Measurements from ENCODE around the gene RPN2.

Gene RPN2

DNA sequence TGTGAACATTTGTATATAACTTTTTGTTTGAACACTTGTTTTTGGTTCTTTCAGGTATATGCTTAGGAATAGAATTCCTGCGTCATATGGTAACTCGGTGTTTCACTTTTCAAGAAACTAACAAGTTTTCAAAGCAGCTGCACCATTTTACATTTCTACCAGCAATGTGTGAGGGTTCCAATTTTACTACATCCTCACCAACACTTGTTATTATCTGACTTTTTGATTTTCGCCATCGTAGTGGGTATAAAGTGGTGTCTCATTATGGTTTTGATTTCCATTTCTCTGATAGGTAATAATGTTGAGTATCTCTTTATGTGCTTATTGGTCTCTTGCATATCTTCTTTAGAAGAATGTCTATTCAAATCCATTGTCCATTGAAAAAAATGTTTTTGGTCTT, 39.8 kb downstream of the RPN2 start:
- DNase-seq (ENCODE audit: low read depth, low spot score): no peak

DNA sequence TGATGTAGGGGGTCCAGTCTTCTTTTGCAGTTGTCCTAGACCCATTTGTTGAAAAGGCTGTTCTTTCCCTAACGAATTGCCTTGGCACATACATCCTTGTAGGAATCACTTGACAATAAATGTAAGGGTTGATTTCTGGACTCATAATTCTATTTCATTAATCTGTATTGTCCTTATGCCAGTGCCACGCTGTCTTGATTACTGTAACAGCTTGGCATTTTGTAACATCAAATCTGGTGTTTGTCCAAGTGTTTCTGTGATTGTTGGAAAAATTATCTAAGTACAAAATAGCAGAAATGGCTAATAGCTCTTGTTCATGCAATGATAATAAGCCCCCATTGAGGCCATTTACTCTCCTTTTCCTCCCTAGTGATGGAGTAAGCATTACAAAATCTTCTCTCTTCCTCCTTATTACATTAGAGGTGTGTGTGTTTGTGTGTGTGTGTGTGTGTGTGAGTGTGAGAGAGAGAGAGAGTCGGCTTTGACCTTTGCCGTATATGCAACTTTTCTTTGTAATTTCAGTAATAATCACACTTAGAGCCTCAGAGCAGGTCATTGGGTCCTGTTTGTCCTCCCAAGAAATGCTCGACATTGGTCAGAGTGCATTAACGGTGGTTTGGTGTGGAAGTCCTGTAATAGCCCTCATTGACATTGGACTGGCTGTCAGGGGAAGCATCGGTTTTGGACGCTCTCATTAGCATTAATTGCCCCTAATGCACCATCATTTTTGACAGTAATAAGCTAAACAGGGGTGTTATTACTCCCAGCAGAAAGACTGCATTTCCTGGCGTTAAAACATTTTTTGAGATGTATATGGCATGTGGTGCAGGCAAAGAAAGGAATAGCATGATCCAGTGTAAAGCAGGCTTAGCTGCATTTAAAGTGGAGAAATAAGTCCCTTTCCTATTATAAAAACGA, 40.9 kb downstream of the RPN2 start:
- DNase-seq (ENCODE audit: low read depth, low spot score): no peak

DNA sequence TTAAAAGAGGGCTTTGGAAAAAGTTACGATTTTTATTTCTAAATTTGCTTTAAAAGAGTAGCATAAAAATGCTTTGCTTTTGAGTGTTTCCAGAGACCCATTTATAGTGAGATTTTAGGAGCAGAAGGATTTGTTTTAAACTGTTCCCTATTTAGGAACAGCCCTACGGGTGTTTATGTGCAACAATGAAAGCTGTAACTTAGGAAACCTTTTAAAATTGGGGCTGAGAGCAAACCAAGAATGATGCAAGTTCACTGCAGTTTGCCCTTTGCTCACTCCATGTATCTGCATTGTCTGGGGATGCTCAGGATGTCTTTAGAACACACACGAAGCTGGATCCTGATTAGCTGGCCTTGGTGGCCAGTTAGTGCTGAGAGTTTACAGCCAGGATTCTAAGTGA, 41.6 kb downstream of the RPN2 start:
- DNase-seq (ENCODE audit: low read depth, low spot score): no peak

DNA sequence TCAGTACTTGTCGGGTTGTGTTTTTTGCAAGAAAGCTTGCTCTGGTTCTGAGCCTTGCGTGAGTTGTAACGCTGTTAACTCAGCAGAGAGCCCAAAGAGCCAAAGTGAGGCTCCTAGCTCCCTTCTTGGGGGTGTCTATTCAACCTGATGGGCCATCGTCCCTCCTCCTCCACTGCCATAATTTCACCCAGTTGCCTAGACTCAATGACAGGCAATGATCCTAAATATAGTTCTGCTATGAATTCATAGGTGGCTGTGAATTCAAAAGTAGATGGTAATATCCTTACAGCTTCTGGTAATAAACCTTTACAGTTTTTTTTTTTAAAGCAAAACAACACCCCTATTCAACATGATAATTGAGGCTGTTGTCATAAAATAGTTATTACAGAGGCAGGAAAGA, 43.0 kb downstream of the RPN2 start:
- no peak for DNase-seq (ENCODE audit: low read depth, low spot score)

DNA sequence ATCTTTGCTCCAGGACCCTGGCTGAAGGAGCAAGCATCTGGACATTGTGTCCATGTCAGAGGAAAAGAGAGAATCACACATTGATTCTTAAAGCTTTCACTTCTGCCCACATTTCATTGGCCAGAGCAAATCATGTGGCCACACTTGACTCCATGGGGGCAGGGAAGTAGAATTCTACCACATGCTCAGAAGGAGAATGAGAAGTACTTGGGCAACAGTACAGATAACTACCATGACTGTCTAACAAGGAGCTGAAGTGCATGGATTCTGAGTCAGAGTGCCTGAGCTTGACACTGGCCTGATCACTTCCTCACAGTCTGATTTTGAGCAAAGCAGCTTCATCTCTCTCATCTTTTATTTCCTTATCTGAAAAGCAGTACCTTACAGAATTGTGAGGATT, 43.9 kb downstream of the RPN2 start:
- DNase-seq (ENCODE audit: low read depth, low spot score): no peak

DNA sequence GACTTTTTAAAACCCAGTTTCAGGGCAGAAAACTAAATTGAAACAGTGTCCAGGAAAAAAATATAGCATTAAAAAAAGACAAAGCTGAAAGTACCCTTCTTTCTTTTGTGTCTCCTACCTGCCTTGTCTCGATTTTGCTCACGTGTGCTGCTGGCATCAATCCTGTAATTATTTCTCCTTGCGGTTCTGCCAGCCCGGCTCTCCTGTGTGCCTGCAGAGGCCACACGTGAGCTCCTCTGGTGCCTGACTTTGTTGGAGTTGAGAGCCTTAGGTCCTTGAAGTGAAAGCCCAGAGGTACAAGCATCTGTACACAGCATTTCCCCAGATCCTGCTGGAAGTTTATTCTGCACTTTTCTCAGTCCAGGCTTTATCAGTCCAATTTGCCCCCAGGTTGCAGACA, 46.0 kb downstream of the RPN2 start:
- DNase-seq (ENCODE audit: low read depth, low spot score): no peak

DNA sequence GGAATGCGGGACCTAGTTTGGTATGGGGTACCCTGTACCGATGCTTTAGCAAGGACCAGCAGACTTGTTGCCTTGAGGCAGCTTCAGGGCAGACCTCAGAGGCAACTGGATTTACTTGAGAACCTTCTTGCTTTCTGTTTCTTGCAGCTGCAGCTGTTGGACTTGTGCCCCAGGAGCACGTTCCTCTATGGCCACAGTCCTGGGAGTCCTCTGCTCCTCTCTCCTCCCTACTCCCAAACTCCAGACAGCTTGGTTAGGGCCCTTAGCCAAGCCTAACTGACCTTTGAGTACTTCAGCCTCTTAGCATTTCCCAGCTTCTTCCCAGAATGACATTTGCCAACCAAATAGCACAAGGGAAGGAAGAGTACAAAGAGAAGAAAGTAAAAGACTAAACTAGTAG, 47.8 kb downstream of the RPN2 start:
- DNase-seq (ENCODE audit: low read depth, low spot score): no peak

DNA sequence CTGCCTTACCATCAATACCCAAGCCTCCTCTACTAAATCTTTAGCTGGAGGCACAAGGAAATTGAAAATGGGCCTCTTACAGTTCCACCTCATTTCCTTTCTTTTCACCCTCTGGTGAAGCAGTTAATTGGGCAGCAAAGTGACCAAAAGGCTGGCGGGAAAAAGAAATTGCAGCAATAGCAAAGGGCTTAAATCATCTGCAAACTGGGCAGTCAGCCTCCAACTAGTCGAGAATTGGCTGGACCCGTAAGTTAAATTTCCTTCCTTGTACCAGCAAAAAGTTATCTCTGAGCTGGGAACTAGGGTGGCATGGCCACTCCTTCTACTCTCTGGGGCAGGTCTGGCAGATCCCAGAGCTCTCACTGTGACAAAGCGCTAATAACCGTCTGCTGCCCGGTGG, 49.0 kb downstream of the RPN2 start:
- no peak for DNase-seq (ENCODE audit: low read depth, low spot score)

DNA sequence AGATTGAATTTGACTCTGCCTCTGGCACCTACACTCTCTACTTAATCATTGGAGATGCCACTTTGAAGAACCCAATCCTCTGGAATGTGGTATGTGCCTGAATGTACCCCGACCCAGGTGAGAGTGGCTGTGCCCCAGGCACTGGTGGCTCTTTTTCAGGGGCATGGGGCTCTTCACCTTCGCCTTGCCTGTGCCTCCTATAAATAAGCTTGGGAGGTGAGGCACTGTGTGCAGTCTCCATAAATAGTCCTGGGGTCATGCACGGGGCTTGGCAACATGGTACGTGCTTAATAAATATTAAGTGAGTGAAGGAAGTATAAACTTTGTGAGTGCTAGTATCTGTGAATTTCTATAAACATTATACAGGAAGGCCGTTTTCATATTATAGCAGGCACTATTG, 49.5 kb downstream of the RPN2 start:
- DNase-seq (ENCODE audit: low read depth, low spot score): no peak

DNA sequence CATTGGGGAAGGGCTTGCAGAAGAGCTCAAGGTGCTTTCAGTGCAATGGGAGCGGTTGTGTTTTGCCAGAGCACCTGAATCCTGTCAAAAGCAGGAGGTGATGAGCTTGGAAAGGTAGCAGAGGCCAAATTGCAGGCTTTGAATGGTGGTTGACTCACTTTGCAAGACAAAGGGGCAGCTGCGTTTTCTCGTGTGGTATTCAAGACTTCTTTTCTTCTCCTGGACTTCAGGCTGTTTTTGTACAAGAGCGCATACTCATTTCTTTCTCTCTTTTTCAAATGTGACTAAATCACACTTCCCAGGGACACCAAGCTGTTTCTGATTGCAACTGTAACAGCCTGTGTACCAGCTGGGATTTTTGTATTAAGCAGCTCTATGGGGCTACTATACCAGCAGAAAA, 50.2 kb downstream of the RPN2 start:
- no peak for DNase-seq (ENCODE audit: low read depth, low spot score)

DNA sequence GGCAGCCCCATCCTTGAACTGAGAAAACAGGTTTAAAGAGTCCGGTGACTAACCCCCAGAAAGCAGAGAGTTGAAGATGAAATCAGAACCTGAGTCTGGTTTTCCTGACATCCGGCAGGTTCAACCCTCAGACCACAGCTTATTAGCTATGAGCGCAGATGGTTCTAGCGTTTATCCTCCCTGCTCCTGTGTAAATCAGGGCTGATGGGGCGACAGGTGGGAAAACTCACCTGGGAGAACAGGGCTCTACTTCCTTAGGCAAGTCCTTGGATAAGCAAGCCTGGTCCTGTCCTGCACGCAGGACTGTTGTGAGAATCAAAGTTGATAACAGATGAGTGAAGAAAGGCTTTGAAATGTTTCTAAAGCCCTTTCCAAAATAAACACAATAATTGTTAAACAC, 51.1 kb downstream of the RPN2 start:
- no peak for DNase-seq (ENCODE audit: low read depth, low spot score)

DNA sequence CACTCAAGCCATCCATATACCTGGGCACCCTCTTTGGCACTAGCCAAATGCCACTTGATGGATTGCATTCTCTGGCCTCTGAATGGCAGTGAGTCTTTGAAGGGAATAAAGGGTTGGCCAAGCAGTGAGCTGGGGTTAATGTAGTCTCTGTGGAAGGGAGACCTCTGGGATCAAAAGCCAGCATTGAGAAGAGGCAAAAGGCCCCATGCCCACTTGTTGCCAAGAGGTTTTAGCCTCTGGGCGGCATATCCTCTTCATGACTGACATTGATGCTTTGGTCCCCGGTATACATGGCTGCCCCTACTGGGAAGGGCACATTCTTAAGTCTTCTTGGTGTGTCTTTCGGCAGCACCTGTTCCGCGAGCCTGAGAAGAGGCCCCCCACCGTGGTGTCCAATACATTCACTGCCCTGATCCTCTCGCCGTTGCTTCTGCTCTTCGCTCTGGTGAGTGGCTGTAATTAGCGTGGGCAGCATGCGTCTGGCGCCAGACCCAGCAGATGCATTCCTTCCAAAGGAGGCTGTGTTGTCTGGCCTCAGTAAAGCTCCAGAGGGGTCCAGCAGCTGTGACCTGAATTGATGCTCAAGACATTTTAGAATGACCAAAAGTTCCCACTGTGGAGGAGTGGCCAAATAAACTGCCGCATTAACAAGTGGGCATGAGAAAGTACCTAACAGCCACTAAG, 53.0 kb downstream of the RPN2 start:
- no peak for DNase-seq (ENCODE audit: low read depth, low spot score)

DNA sequence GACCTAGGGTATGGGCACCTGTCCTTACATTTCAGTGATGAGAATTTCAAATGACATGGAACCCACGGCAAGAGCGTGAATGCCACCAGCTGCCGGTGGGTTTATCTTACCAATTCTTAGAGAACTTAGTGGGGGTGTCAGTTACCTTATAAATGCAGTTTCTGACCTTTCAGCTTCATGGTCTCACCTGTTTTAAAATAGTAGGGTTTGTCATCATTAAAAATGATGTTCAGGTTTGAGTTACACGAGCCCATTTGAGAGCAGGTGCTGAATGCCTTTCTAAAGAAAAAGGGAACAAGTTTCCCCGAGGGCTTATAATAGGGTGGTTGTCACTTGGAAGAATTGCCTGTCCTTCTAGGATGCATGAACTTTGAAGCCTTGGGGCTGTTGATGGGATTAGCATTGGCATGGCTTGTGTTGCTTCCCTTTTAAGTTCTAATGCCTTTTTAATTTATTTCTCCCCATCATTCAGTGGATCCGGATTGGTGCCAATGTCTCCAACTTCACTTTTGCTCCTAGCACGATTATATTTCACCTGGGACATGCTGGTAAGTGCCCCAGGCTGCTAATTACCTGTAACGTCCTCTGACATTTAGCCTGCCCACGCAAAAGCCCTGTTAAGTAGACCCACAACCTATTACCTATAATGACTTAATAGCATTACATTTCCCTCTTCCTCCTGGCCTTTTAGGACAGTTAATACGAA, 54.6 kb downstream of the RPN2 start:
- no peak for DNase-seq (ENCODE audit: low read depth, low spot score)

DNA sequence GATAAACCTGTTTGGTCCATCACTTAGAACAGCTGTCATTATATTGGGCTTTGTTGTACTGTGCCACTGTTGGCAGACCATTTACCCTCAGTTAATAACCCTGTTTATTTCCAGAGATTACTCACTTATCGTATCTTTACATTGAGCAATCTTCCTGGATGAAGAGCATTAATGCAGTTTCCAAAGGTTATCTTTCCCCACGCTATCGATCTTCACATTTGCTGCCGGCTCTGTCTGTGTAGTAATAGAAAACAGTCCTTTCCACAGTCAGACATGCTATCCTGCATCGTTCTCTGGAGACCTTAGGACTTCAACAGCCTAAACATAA, 55.1 kb downstream of the RPN2 start:
- DNase-seq (ENCODE audit: low read depth, low spot score): no peak

DNA sequence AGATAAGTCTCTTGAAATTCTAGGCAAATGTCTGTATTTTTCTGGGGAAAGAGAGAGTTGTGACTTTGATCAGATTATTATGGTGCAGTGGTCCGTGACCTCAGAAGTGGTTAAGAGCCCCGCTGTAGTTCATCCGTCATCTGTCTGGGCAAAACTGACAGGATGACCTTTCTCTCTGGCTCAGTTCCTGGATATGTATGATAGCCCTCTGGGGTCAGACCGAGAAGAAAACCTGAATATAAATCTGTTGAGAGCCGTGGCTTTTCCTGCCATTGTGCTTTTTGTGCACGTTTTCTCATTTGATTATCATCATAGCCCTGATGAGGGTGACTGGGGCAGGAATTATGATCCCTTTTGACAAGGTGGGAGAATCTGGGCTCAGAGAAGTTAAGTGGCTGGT, 55.9 kb downstream of the RPN2 start:
- DNase-seq (ENCODE audit: low read depth, low spot score): no peak

DNA sequence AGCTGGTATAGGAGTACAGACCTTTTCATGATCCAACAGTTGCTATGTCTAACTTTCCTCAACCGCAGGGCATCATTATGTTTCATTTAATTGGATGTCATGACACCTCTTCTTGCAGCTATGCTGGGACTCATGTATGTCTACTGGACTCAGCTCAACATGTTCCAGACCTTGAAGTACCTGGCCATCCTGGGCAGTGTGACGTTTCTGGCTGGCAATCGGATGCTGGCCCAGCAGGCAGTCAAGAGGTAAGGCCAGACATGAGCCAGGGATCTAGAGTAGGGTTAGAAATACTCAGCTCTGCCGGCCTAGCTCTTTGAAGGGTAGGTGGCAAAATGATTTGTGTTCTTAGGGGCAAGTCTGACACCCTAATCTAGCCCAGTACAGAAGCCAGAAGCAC, 57.3 kb downstream of the RPN2 start:
- no peak for DNase-seq (ENCODE audit: low read depth, low spot score)

DNA sequence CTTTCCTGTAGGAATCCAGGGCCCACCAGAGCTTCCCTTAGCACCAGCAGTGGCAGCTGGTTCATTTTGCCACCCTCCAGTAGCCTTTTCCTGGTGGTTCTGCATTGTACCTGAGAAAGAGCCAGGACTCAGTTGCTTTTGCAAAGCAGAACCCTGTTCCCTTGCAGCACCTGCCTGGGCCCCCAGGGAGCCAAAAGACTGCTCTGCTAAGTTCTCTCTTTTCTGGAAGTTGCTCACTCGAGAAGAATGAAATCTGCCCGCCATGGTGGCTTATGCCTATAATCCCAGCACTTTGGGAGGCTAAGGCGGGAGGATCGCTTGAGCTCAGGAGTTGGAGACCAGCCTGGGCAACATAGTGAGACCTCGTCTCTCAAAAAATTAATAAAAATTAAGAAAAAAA, 58.5 kb downstream of the RPN2 start:
- no peak for DNase-seq (ENCODE audit: low read depth, low spot score)

DNA sequence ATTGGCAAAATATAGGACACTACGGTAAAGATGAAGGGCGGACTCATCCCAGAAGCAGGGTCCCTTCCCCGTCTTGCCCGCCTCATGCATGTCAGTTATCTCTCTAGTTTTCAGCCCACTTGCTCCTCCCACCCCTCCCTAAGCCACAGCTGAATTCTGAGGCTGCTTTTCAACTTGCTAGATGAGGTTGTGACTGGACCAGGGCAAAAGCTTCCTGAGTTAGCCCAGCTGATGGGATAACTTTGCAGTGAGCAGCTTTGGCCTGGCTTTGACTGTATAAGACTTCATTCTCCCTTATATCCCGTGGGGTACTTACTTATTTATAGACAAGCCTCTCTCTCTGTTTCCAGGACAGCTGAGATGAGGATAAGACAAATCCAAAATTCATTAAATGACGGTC, 59.3 kb downstream of the RPN2 start:
- no peak for DNase-seq (ENCODE audit: low read depth, low spot score)

DNA sequence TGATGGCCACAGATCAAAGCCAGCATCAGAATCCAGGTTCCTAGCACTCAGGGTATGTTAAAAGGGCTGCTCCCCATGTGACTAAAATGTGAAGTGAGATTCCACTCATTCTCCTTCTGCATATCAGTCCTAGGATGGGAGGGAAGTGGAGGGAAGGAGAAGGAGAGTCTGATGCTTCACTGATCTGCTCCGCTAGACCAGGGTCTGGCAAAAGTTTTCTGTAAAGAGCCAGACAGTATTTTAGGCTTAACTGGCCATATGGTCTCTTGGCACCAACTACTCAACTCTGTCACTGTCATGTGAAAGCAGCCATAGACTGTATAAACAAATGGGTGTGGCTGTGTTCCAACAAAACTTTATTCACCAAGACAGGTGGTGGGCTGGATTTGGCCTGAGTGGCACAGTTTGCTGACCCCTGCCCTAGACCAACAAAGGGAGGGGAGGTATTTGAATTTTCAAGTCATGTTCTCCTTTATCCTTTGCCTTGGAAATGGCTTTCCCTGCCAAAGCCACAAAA, 59.9 kb downstream of the RPN2 start:
- DNase-seq (ENCODE audit: low read depth, low spot score): no peak

DNA sequence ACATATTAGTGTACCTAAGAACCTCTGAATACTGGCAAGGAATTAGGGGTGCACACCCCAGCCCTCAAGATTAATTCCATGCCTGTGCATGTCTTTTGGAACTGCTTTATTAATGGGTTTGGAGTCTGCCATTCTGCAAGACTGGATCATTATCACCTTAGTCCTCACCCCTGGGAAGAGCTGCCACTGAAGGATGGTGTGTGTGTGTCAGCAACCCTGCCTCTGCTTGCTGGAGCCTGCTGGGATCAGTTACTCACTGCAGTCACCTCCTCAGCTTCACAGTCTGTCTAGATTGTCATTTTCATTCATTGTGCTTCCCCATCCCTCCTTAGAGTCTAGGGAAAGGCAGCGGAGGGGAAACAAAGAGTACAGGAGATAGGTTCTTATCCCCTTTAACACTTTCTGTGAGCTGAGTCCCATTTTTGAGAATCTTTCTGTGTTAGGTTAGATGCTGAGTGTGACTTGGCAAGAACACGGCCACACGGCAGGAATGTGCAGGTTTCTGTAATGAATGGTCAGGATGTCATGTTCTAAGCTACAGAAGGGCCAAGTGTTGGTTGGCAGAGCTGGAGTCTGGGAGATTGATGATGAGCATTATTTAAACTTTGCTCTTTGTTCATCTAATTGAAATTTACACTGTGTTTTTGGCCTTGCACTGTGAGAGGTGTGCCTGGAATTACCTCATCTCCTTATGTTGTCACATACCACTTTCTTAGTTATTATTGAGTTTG, 61.4 kb downstream of the RPN2 start:
- DNase-seq (ENCODE audit: low read depth, low spot score): no peak

DNA sequence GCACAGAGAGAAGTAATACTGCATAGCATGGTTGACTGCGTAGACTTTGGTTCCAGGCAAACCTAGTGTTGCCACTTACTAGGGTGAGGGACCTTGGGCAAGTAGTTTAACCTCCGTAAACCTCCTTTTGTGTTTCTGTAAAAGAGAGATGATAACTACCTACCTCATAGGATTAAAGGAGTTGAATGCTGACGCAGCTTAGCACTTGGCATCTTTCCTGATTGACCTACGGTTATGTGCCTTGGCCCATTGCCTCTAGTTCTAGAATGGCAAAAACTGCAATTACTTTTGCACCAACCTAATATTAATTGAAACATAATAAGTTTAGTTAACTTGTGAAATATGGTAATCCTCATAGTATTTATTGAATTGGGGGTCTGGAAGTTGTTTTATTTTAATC, 63.4 kb downstream of the RPN2 start:
- no peak for DNase-seq (ENCODE audit: low read depth, low spot score)
